ENCODE measurements around the gene SCN4B.

Gene SCN4B

DNA sequence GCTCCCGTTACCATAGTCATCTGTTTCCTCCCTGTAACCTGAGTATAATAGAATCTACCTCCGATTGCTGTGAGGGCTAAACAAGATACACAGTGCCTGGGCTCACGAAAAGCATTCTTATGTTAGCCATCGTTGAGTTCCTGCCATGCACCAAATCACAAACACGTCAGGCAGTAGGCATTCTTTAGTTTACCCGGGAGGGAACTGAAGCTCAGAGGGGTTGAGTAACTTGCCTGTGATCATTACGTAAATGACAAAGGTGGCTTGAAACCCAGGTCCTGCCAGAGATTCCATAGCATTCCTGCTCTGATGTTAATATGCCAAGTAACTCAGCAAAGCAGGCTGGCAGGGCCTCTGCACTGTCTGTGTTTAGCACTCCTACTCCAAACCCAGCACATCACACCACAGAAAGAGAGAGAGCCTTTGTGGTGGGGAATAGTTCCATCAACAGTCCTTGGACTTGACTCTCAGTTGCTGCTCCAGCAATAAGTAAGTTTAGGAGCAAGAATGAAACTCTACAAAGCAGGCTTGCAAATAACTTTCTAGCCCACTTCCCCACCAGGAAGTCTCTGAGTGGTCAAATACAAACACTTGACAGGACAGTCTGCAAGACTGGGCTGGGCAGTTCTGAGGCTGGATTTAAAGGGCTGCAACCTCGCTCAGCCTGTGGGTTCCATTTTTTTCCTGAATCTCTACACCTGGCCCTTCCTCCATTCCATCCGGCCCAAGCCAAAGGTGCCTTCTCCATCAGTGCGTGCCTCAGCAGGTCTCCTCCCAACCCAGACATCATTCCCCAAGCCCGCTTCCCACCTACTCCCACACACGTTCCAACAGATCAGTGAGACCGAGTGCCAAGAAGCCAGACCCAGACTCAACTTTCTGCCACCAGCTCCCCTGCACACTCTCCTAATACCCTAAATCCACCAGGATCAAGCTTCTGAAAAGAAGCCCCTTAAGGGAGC lies 22.7 kb upstream of the SCN4B start:
- DNase-seq (ENCODE audit: low read depth in 1 of 2, low spot score in 1 of 2), result no peak

DNA sequence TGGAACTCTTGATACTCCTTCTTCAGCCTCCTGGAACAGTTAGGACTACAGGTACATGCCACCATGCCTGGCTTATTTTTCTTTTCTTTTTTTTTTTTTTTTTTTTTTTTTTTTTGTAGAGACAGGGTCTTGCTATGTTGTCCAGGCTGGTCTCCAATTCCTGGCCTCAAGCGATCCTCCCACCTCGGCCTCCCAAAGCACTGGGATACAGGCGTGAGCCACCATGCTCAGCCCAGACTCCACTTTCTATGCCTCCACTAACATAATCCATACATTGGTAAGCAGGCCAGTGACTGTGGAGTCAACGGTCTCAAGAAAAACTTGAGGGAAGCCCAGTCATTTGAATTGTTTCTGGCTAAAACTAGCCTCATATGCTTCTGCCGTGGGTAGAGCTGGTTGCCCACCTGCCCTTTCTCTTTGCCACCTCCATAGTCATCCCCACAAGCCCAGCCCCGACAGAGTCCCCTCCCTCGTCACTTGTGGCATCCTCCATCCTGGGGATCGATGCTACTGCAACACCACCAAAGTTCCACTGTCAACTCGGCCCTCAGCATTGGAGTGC lies 21.5 kb upstream of the SCN4B start:
- DNase-seq (ENCODE audit: low read depth in 1 of 2, low spot score in 1 of 2), result no peak

DNA sequence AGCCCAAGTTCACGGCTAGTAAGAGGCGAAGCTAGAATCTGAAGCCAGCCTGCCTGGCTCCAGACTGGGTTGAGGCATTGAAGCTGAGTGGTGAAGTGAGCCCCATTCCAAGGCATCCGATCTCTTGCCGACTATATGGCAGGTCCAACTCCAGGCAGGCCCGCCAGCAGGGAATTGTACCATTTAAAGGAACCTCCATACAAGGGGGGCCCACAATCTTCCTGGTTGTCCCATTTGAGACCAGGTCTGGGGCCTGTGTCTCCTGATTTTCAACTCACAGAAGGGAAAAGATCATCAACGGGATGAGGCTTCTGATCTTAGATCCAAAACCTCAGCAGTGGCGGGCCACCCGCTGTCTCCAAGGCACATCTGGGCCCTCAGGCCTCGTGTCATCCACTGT lies 19.7 kb upstream of the SCN4B start:
- no peak for DNase-seq (ENCODE audit: low read depth in 1 of 2, low spot score in 1 of 2)

DNA sequence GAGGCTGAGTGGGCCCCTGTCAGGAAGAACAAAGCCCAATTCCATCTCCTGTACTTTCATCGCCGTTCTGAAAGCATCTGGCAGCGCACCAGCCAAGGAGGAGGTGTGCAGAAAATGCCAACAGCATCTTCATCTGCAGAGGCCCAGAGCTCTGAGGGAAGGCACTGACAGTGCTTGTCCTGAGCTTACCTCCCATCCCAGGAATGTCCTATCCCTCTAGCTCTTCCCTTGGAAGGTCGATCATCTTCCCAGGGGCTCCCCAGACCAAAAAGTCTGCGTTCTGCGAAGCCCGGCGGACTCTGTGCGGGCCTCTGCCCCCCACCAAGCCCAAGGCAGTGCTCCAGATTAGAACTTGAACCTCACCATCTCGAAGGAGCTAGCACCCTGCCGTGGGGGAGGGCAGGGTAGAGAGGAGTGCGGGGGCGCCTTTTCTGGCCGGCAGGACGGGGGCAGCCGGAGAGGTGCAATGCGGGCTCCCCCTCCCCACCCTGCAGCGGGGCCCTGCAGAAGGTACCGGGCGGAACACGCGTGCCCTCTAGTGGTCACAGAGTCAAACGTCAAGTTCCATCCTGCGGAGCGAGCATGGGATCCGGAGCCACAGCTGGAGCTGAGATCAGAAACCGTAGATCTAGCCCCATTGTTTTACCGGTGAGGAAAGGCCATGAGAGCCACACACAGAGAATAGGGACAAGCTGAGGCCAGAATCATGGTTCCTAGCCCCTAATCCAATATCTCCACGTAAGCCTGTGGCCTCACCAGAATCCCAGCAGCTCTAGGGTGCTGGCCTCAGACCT lies 18.8 kb upstream of the SCN4B start:
- peak; percentile 49 to 56 for DNase-seq (ENCODE audit: low read depth in 1 of 2, low spot score in 1 of 2)

DNA sequence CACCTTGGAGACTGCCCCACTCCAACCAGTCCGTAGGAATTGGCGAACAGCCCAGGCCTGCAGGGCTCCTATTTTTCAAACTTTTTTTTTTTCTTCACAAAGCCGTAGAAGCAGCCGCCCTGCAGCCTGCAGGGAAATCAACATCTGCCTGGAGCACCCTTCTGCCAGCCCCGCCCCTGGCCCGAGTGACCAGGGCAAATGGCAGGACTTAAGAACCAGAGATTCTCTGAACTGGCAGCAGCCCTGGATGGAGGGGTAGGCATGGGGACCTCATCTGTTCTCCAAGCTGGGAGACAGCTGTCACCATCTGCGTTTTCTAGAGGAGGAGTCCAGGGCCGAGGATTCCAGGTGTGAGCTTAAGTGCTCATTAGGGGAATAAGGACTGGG lies 18.3 kb upstream of the SCN4B start:
- no peak for DNase-seq (ENCODE audit: low read depth in 1 of 2, low spot score in 1 of 2)

DNA sequence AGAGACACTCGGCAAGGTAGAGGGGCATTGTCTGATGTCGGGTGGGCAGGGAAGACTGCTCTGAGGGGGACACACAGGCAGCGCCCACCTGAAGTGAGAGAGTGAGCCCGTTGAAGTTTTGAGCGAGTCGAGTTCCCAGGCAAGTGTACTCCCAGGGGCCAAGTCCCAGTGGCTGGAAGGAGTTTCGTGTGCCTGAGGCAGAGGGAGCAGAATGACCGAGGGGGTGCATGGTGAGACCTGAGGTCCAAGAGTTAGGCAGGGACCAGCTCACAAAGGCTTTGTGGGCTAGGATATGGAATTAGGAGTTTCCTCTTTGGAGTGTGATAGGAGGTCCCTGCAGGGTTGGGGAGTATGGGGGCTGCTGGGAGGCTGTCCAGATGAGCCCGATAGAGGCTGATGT lies 17.6 kb upstream of the SCN4B start:
- DNase-seq (ENCODE audit: low read depth in 1 of 2, low spot score in 1 of 2), result no peak

DNA sequence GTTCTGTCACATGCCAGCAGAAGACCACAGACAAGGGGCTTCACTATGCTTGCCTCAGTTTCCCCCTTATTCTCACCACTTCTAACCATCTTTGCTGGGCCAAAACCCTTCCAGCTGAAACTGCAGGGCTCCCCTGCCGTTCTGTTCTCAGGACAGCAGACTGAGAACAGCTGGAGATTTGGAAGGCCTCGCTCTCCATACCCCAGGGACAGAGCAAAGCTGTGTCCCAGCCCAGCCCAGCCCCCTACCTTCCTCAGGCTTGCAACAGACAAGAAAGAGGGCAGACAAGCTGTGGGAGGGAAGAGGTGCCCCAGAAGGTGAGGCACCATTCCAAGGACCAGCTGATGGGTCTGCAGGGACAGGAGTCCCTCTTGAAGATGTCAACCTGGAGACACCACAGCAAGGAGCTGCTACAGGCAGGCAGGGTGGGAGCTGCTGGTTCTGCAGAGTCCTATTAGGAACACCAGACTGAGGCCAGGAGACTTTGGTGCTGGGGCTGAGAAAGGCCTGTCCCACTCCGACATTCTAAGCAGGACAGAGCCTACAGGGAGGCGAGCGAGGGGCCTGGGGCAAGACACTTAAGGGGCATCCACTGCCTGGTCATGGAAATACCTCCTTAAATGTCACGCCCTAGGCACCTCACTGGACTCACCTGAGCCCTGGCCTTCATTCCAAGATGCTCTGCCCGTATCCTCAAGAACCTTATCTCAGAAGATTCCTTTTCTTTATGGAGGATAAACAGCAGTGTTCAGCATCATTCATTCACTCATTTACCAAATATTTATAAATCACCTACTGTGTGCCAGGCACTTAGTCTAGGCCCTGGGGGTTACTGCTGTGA lies 16.9 kb upstream of the SCN4B start:
- no peak for DNase-seq (ENCODE audit: low read depth in 1 of 2, low spot score in 1 of 2)

DNA sequence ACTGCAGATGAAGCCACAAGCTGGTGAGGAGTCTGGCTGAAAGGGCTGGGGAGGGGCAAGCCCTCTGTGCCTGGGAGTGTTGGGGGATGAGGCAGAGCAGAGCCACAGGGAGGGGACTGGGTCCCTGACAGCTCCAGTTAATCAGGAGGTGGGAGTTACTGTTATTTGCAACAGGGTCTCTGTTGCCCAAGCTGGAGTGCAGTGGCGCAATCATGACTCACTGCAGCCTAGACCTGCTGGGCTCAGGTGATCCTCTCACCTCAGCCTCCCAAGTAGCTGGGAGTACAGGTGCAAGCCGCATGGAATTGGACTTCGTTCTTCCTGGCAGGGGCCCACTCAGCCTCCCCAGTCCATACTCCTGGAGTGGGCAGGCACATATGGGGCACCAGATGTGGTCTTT lies 16.1 kb upstream of the SCN4B start:
- DNase-seq (ENCODE audit: low read depth in 1 of 2, low spot score in 1 of 2), result no peak

DNA sequence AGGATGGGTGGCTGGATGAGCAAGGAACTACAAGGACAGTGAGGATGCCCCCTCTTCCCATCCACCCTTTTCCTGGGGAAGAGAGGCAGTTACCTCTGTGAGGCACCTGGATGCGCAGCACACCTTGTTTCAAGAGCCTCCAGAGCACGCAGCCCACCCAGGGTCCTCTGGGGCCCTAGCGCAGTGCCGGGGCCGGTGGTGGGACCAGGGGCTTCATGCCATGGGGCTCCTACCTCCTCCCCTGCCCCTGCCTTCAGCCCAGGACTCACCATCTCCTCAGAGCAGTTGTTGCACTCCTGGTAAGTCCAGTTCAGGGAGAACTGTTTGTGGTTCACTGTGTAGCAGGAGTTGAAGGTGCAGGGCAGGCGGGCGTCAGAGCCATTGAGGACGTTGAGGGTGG lies 15.7 kb upstream of the SCN4B start:
- DNase-seq (ENCODE audit: low read depth in 1 of 2, low spot score in 1 of 2), result no peak

DNA sequence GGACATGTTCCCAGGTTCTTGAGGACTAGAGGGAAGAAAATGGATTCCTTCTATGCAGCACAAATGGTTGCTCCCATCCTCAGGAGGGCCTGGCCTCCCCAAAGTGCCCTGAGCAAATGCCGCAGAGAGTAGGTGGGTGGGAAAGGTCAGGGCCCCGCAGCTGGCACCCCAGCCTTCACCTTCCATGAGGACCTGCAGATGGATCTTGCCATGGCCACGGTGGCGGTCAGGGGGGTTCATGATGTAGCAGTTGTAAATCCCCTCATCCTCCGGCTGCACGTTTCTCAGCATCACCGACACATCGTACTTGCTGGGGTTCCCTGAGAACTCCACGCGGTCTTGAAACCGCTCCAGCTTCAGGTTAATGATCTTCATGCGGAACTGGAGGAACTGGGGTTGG lies 15.3 kb upstream of the SCN4B start:
- DNase-seq (ENCODE audit: low read depth in 1 of 2, low spot score in 1 of 2), result no peak

DNA sequence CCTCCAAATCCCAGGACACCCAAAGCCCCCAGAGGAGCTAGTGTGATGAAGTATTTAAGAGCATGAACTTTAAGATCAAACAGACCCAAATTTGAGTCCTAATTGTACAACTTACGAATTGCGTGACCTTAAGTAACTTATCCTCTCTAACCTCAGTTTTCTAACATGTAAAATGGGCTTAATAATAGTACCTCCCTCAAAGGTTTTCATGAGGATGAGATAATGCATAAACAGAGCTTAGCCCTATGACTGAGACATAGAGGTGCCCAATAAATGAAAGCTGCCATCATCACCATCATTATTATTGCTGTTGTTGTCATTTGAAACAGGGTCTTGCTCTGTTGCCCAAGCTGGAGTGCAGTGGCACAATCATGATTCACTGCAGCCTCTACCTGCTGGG lies 14.6 kb upstream of the SCN4B start:
- DNase-seq (ENCODE audit: low read depth in 1 of 2, low spot score in 1 of 2), result no peak

DNA sequence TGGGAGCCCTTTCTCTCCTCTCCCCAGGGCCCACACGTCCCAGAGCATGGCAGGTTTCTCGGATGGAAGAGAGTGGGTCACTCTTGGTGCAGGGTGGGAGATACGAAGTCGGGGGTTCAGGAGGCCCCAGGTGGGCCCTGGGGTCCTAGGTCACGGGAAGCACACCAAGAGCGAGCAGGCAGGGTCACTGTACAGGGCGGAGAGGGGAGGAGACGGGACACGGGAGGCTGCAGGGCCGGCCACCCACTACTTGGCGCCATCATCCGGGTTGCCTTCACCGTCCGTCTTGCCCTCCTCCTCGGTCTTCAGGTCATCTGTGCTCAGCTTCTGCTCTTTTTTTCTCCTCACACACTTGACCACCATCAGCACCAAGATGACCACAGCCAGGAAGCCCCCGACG lies 14.0 kb upstream of the SCN4B start:
- no peak for DNase-seq (ENCODE audit: low read depth in 1 of 2, low spot score in 1 of 2)

DNA sequence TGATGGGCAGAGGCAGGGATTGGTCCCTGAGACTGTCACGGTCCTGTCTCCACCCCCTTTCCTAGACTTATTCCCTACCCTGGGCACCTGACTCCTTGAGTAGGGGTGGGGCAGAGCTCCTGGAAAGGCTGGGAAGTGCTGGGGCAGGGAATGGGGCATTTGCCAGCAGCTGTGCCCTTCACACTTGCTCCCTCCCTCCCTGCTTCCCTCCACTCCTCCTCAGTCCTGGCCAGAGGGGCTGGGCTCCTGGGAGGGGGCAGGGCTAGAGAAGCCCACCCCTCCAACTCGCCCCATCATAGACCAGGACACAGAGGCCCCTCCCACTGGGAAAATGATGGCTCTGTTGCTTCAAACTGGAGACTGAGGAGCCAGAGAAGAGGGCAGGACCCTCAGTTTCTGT lies 12.3 kb upstream of the SCN4B start:
- no peak for DNase-seq (ENCODE audit: low read depth in 1 of 2, low spot score in 1 of 2)

DNA sequence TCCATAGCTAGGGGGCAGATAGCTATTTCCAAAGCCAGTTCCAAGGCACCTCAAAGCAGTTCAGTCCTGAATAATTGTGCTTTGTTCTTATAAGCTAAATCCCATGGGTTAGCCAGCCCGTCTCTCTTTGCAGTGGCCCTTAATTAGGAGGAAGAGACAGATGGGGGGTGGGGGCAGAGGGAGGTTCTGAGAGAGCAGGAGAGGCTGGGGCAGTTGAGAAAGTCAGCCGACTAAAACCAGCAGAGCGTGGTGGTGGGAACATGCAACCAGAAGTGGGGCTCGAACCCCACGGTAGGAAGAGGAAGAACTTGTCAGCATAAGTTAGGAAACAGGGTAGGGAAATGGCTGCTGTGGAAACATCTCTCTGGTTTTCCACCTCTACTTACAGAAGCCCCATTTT lies 10.9 kb upstream of the SCN4B start:
- DNase-seq (ENCODE audit: low read depth in 1 of 2, low spot score in 1 of 2), result no peak

DNA sequence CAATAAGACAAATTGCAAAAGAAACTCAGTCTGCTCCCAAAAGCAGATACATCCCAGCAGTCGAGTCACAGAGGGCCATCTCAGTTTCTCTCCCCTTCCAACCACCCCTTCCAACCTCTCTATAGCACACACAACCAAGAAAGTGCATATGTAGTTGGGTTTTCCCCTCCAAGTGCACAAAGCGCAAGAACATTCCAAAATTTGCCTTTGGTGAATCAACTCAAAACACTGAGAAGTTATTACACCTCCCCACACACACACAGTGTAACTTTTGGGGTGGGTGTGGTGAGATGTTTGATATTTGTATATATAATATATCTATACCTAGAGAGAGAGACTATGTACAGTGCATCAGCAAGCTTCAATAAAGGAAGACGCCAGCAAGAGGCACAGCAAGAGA lies 10.2 kb upstream of the SCN4B start:
- DNase-seq (ENCODE audit: low read depth in 1 of 2, low spot score in 1 of 2), result no peak

DNA sequence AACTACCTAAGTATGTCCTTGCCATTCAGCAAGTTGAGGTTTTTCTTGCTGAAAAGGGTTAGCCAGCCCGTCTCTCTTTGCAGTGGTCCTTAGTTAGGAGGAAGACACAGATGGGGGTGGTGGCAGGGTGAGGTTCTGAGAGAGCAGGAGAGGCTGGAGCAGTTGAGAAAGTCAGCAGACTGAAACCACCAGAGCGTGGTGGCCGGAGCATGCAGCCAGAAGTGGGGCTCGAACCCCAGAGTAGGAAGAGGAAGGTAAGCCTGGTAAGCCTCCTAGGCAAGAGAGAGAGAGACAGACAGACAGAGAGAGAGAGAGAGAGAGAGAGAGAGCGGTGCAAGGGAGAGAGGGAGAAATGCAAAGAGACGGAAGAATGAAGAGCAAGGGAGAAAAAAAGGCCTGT lies 9.2 kb upstream of the SCN4B start:
- no peak for DNase-seq (ENCODE audit: low read depth in 1 of 2, low spot score in 1 of 2)

DNA sequence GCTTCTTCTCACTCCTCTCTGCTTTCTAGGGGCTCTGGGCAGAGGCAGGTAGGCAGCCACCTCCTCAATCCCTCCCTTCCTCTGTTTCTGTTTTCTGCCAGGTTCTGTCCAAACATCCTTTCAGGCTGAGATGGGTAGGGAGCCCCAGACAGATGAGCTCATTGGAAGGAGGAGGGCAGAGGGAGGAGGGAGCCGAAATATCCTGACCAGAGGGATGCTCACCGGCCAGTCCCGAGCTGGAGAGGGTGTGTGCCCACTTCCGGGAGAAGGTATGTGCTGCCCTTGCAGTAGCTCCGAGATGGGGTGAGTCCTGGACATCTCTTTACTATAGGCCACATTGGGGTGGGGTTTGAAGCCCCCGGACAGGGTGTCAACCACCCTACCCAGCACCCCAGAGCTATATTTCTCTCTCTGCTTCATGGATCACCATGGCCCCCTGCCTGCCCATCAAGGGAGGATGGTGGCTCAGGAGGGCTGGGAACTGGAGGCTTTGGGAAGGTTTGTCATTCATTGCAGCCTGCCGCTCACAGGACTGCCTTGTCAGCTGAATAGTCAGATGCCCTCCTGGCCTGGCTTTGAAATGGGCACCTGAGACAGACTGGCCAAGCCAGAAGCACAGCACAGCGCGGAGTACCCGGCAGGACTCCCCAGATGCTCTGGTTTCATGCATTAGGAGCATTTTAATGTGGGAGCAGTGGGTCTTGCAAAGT lies 4.7 kb upstream of the SCN4B start:
- no peak for DNase-seq (ENCODE audit: low read depth in 1 of 2, low spot score in 1 of 2)

DNA sequence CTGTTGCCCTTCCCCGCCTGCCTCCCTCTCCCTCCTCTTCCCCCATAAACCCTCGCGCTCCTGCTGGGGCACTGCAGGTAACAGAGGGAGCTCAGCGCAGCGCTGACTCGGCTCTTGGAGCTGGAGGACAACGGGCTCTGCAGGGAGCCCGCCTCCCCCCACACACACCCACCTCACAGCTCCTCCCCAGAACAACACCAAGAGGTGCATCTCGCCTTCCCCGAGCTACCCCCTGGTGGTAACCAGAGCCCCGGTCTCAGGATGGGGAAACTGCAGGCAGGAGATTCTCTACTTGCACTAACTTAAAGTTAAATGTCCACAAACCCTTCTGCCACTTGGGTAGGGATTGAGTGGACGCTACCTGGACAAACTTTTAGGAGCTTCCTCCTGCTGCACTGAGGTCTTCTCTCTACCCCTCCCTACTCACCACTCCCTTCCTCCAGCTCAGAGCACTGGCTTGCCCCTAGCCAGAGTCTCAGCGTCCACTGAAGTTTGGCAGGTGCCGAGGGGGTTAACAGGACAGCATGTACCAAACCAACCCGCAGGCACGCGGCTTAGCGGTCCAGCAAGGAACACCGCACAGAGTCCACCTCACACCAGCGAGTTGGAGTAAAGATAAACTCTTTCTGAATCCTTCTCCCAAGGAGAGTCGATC lies 4.0 kb upstream of the SCN4B start:
- no peak for DNase-seq (ENCODE audit: low read depth in 1 of 2, low spot score in 1 of 2)

DNA sequence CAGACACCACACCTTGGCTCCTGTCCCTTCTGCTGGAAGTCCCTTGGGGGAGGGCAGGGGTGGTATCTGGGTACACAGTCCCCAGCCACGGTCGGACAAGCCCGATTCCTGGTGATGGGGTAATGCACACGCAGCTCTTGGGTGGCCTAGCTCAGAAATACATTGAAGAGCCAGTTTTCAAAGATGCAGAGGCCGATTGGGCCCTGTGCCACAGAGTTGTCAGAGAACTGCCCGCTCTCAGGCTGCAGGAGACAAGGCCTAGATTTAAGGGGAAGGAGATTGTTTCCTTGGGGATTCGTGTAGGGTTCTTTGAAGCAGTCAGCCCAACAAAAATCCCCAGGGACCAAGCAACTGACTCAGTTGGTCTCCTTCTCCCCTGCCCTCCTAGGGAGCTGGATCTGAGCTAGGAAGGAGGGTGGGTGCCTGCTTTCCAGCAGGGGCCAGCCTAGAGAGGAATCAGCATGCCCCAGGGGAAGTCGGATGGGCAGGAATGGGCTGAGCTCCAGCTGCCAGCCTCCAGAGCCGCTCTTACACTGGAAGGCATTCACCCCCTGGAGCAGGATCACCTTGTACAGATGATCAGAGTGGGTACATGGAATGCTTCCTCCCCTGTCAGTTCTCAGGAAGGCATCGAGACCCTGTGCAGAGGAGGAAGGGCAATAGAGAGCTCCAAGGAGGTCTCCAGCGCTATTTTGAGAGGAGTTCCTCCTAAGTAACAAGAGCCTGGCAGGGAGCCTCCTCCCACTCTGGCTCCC lies 3.3 kb upstream of the SCN4B start:
- no peak for DNase-seq (ENCODE audit: low read depth in 1 of 2, low spot score in 1 of 2)

All from activated CD4-positive, alpha-beta T cell treated with anti-CD3 and anti-CD28 coated beads, Interleukin-2, amount 50 U/mL, for 24 hours (primary cell).